ENCODE measurements around the gene SLC6A17.

DNA sequence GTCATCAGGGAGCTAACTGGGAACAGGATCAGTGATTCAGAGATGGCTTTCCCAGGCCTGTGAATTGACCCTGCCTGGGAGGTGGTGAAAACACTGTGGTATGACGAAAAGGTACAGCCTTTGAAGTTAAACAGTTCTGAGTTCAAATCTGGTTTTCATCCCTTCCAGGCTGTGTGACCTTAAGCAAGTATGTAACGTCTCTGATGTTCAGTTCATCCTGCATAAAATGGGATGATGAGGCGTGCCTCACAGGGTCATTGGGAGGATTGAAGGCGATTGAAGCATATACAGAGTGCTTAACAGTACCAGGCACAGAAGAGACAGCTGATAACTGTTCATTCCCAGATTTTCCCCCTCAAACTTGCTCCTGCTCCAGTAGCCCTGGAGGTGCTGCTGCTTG is 70.8 kb downstream of the SLC6A17 start:
- TF ChIP-seq, protein P1, sequence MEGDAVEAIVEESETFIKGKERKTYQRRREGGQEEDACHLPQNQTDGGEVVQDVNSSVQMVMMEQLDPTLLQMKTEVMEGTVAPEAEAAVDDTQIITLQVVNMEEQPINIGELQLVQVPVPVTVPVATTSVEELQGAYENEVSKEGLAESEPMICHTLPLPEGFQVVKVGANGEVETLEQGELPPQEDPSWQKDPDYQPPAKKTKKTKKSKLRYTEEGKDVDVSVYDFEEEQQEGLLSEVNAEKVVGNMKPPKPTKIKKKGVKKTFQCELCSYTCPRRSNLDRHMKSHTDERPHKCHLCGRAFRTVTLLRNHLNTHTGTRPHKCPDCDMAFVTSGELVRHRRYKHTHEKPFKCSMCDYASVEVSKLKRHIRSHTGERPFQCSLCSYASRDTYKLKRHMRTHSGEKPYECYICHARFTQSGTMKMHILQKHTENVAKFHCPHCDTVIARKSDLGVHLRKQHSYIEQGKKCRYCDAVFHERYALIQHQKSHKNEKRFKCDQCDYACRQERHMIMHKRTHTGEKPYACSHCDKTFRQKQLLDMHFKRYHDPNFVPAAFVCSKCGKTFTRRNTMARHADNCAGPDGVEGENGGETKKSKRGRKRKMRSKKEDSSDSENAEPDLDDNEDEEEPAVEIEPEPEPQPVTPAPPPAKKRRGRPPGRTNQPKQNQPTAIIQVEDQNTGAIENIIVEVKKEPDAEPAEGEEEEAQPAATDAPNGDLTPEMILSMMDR (IDR thresholded peaks at IDR 0.05 in 8 of 11, conservative IDR thresholded peaks at IDR 0.05 in 3 of 11): no peak
- no peak for TF ChIP-seq POLR2A (IDR thresholded peaks at IDR 0.05)
